GM21723 (cell line): Measurements from ENCODE around the gene GJD4.
A peak's percentile ranks its signal among the peaks of the same experiment; 100 is the strongest.

Experiments used
- ATAC-seq: cut with Tn5 transposase; IDR thresholded peaks from one replicate; pipeline ENCODE4 v1.9.1; 2021; ENCODE audit warnings: mild to moderate bottlenecking, moderate library complexity; ENCODE audit not compliant: unreplicated experiment

GJD4 gene

GRCh38 chr10:35605191-35605590, at the start of gene GJD4:
TSS of gene GJD4 (plus strand) at chr10:35605341. CDS start at chr10:35605568, 227 bp downstream.
- ATAC-seq = no peak

GRCh38 chr10:35555962-35556930, 48.9 kb upstream of the GJD4 start:
- ATAC-seq = no peak

GRCh38 chr10:35558276-35558675, 46.9 kb upstream of the GJD4 start:
- no peak for ATAC-seq

- no peak for ATAC-seq
Measured at GRCh38 chr10:35559416-35559815, 45.7 kb upstream of the GJD4 start.

- no peak for ATAC-seq
Measured at GRCh38 chr10:35561715-35562114, 43.4 kb upstream of the GJD4 start.

- no peak for ATAC-seq
Measured at GRCh38 chr10:35562427-35562826, 42.7 kb upstream of the GJD4 start.

GRCh38 chr10:35563261-35563891, 41.8 kb upstream of the GJD4 start:
- no peak for ATAC-seq

GRCh38 chr10:35564341-35564968, 40.7 kb upstream of the GJD4 start:
- ATAC-seq = peak; percentile 81

GRCh38 chr10:35565602-35566081, 39.5 kb upstream of the GJD4 start:
- ATAC-seq = no peak

- ATAC-seq = no peak
Measured at GRCh38 chr10:35567951-35568350, 37.2 kb upstream of the GJD4 start.

GRCh38 chr10:35568483-35569015, 36.6 kb upstream of the GJD4 start:
- ATAC-seq = no peak

GRCh38 chr10:35569111-35569707, 35.9 kb upstream of the GJD4 start:
- ATAC-seq = no peak

- no peak for ATAC-seq
Measured at GRCh38 chr10:35569836-35570235, 35.3 kb upstream of the GJD4 start.

- ATAC-seq = no peak
Measured at GRCh38 chr10:35570397-35570796, 34.7 kb upstream of the GJD4 start.

- no peak for ATAC-seq
Measured at GRCh38 chr10:35572583-35572982, 32.6 kb upstream of the GJD4 start.

GRCh38 chr10:35573796-35574195, 31.3 kb upstream of the GJD4 start:
- ATAC-seq = no peak

- ATAC-seq = no peak
Measured at GRCh38 chr10:35574924-35575352, 30.2 kb upstream of the GJD4 start.

GRCh38 chr10:35575640-35576039, 29.5 kb upstream of the GJD4 start:
- no peak for ATAC-seq

GRCh38 chr10:35576730-35577129, 28.4 kb upstream of the GJD4 start:
- ATAC-seq = no peak

GRCh38 chr10:35577926-35578617, 27.1 kb upstream of the GJD4 start:
- no peak for ATAC-seq
